22Rv1 (cell line): ENCODE measurements around the gene HSDL2.
"Not testable (repeated sequence)": the region's sequence is repeated elsewhere in the genome, so short reads cannot be mapped to it uniquely, and the experiment has no call there.

ENCODE experiments used
- H3K27ac ChIP-seq: fragments of 450-650 bp; 2 replicates; pipeline ENCODE4 v1.5.1; 2017
- CTCF ChIP-seq: fragments of 450-650 bp; IDR thresholded peaks from 2 replicates; pipeline ENCODE4 v1.5.1; 2017; ENCODE audit warnings: mild to moderate bottlenecking
- ZFX ChIP-seq: fragments of 450-650 bp; IDR thresholded peaks from 2 replicates; pipeline ENCODE4 v1.6.1; 2017; ENCODE audit warnings: antibody characterized with exemption, borderline replicate concordance

Gene HSDL2

GRCh38 chr9:112508377-112508776 lies 128.5 kb downstream of the HSDL2 start:
- no peak overlapping the region for H3K27ac ChIP-seq
- TF ChIP-seq ZFX = no peak
- no peak for TF ChIP-seq CTCF

- H3K27ac ChIP-seq = not testable (repeated sequence)
These were observed 132.5 kb downstream of the HSDL2 start for GRCh38 chr9:112512377-112512776.

GRCh38 chr9:112516769-112517168 lies 136.9 kb downstream of the HSDL2 start:
- TF ChIP-seq CTCF = no peak
- no peak for TF ChIP-seq ZFX
- H3K27ac ChIP-seq = no peak overlapping the region

GRCh38 chr9:112520069-112520468 lies 140.2 kb downstream of the HSDL2 start:
- TF ChIP-seq ZFX (no peak), CTCF (no peak)
- H3K27ac ChIP-seq = no peak overlapping the region

GRCh38 chr9:112520656-112521055 lies 140.7 kb downstream of the HSDL2 start:
- H3K27ac ChIP-seq = no peak overlapping the region
- TF ChIP-seq CTCF = no peak
- no peak for TF ChIP-seq ZFX
